MM.1S (cell line): Measurements from ENCODE around the gene LRRC28.

Source experiments
- DNase-seq: peaks from one replicate; pipeline ENCODE4 v3.0.0-alpha.2; 2015
- H2AFZ ChIP-seq: fragments of 300-600 bp; sonication (generic); 2 replicates; pipeline ENCODE4 v1.6.0; 2016; ENCODE audit warnings: antibody characterized with exemption, low read length
- H3F3A ChIP-seq: fragments of 300-600 bp; sonication (generic); 2 replicates; pipeline ENCODE4 v1.6.1; 2016; ENCODE audit warnings: mild to moderate bottlenecking, antibody characterized with exemption, low read length, moderate library complexity, mixed read lengths; ENCODE audit not compliant: insufficient read depth
- H3K27ac ChIP-seq: fragments of 300-600 bp; sonication (generic); 2 replicates; pipeline ENCODE4 v1.5.1; 2016; ENCODE audit warnings: mild to moderate bottlenecking, low read length
- H3K27me3 ChIP-seq: fragments of 300-600 bp; sonication (generic); replicated peaks from 2 replicates; pipeline ENCODE4 v1.6.0; 2016; ENCODE audit warnings: low read length; ENCODE audit not compliant: insufficient read depth
- H3K36me3 ChIP-seq: fragments of 300-600 bp; sonication (generic); replicated peaks from 2 replicates; pipeline ENCODE4 v1.6.1; 2016; ENCODE audit warnings: mild to moderate bottlenecking, low read length, mixed read lengths; ENCODE audit not compliant: insufficient read depth
- H3K4me1 ChIP-seq: fragments of 300-600 bp; sonication (generic); 2 replicates; pipeline ENCODE4 v1.6.1; 2016; ENCODE audit warnings: low read length, mixed read lengths
- H3K4me2 ChIP-seq: fragments of 300-600 bp; sonication (generic); 2 replicates; pipeline ENCODE4 v1.6.0; 2016; ENCODE audit warnings: low read depth, low read length
- H3K4me3 ChIP-seq: fragments of 300-600 bp; sonication (generic); 2 replicates; pipeline ENCODE4 v1.5.1; 2016; ENCODE audit warnings: low read length, mixed read lengths
- H3K79me2 ChIP-seq: fragments of 300-600 bp; sonication (generic); 2 replicates; pipeline ENCODE4 v1.6.1; 2016; ENCODE audit warnings: mixed run types, low read length, mixed read lengths
- H3K9ac ChIP-seq: fragments of 300-600 bp; sonication (generic); 2 replicates; pipeline ENCODE4 v1.6.1; 2016; ENCODE audit warnings: low read length, mixed read lengths
- H3K9me2 ChIP-seq: fragments of 300-600 bp; sonication (generic); replicated peaks from 2 replicates; pipeline ENCODE4 v1.6.1; 2016; ENCODE audit warnings: mild to moderate bottlenecking, low read length, mixed read lengths; ENCODE audit not compliant: insufficient read depth
- H3K9me3 ChIP-seq: fragments of 300-600 bp; sonication (generic); replicated peaks from 2 replicates; pipeline ENCODE4 v1.6.1; 2016; ENCODE audit warnings: mild to moderate bottlenecking, low read length, mixed read lengths; ENCODE audit not compliant: insufficient read depth
- H4K20me1 ChIP-seq: fragments of 300-600 bp; sonication (generic); 2 replicates; pipeline ENCODE4 v1.6.1; 2016; ENCODE audit warnings: mild to moderate bottlenecking, low read length, moderate library complexity, mixed read lengths; ENCODE audit not compliant: insufficient read depth
- CTCF ChIP-seq: fragments of 300-600 bp; sonication (generic); IDR thresholded peaks from 2 replicates; pipeline ENCODE4 v1.5.1; 2016; ENCODE audit warnings: antibody characterized with exemption, low read length, mixed read lengths
- EZH2 ChIP-seq: fragments of 300-600 bp; sonication (generic); optimal IDR thresholded peaks from 2 replicates; pipeline ENCODE3; 2017; ENCODE audit warnings: low read depth, mild to moderate bottlenecking, antibody characterized with exemption, low read length, mixed read lengths
- EZH2phosphoT487 ChIP-seq: fragments of 300-600 bp; sonication (generic); IDR thresholded peaks from 2 replicates; pipeline ENCODE4 v1.6.1; 2018; ENCODE audit warnings: antibody characterized with exemption, low read length

Gene LRRC28

DNA sequence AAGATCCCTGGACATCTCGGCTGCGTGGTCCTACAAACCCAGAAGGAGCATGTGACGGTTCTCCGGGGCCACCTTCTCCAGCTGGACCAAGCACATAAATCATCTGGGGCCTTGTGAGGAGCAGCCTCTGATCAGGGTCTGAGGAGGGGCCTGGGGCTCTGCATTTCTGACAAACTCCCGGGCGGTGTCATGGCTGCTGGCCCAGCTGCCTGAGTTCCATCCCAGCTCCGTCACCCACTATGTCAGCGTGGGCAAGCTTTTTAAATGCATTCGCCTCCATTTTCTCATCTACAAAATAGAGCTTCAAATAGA is 188.2 kb downstream of the LRRC28 start:
- H3K79me2 ChIP-seq, result no peaks in the 10 kb centered on the region
- no peaks in the 10 kb centered on the region for H4K20me1 ChIP-seq
- no peak overlapping the region for H2AFZ ChIP-seq
- no peak overlapping the region for H3K4me3 ChIP-seq
- H3F3A ChIP-seq, result no peaks in the 10 kb centered on the region
- H3K27ac ChIP-seq, result no peak overlapping the region
- no peaks in the 10 kb centered on the region for H3K9me3 ChIP-seq
- H3K27me3 ChIP-seq, result peaks cover 6% of the 10 kb centered on the region; the same call in 1 of the 2 replicates
- H3K9ac ChIP-seq, result no peak overlapping the region
- TF ChIP-seq EZH2phosphoT487, result no peak
- no peak for TF ChIP-seq CTCF
- no peak for TF ChIP-seq EZH2
- no peaks in the 10 kb centered on the region for H3K9me2 ChIP-seq
- no peak for DNase-seq
- H3K36me3 ChIP-seq, result no peaks in the 10 kb centered on the region
- no peak overlapping the region for H3K4me2 ChIP-seq
- no peaks in the 10 kb centered on the region for H3K4me1 ChIP-seq

DNA sequence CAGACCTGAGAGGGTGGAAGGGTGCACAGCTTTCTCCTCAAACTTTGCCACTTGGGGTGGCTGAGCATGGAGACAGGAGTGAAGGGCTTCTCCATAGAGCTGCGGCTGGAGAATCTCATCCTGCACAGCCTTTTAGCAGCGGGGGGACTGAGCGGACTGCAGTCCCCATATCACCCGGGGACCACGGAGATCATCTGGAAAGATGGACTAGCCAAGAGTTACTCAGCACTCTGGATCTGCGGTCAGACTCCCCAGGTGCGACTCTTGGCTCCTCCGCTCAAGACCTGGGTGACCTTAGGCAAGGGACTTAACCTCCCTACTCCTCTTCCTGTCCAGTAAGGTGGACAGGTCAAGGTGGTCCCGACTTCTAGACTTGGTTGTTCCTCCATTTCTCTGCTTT is 188.7 kb downstream of the LRRC28 start:
- Histone ChIP-seq H3K79me2 (no peaks in the 10 kb centered on the region), H3K4me2 (no peak overlapping the region), H4K20me1 (no peaks in the 10 kb centered on the region), H3K4me3 (no peak overlapping the region), H3K27me3 (peaks cover 6% of the 10 kb centered on the region; the same call in 1 of the 2 replicates), H3K36me3 (no peaks in the 10 kb centered on the region), H3K27ac (no peak overlapping the region), H3K9me3 (no peaks in the 10 kb centered on the region), H3F3A (no peaks in the 10 kb centered on the region), H2AFZ (no peak overlapping the region), H3K9me2 (no peaks in the 10 kb centered on the region), H3K4me1 (no peaks in the 10 kb centered on the region), H3K9ac (no peak overlapping the region)
- no peak for TF ChIP-seq EZH2
- TF ChIP-seq CTCF, result no peak
- TF ChIP-seq EZH2phosphoT487, result no peak
- DNase-seq, result no peak
